ENCODE measurements around the gene AGRN. TPM values are rescaled to one million over a fixed set of nuclear protein-coding genes. Genes with fewer than 3 reads are reported as not detected.
"Not testable (repeated sequence)": the region's sequence is repeated elsewhere in the genome, so short reads cannot be mapped to it uniquely, and the experiment has no call there.

Gene AGRN
- total and polyA plus RNA-seq, 5 experiments from 2014 or later = 0.15 to 6.4 (median 0.71) TPM

DNA sequence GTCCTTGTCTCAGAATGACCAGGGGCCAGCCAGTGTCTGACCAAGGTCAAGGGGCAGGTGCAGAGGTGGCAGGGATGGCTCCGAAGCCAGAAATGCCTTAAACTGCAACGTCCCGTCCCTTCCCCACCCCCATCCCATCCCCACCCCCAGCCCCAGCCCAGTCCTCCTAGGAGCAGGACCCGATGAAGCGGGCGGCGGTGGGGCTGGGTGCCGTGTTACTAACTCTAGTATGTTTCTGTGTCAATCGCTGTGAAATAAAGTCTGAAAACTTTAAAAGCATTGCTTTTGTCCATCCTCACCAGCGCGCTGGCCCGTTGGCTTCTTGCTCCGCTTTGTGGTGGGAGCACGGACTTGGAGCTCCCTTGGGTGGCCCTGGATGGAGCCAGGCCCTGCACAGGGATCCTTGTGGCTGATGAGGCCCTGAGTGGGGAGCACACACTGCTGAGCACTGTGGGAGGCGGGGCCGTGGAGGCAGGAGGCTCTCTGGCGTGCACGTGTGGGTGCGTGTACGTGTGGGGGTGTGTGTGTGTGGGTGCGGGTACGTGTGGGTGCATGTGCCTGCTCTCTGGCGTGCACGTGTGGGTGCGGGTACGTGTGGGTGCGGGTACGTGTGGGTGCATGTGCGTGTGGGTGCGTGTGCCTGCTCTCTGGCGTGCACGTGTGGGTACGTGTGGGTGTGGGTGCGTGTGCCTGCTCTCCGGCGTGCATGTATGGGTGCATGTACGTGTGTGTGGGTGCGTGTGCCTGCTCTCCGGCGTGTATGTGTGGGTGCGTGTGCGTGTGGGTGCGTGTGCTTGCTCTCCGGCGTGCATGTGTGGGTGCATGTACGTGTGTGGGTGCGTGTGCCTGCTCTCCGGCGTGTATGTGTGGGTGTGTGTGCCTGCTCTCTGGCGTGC, 36.2 kb downstream of the AGRN start:
- Mint-ChIP-seq H3K36me3 (peaks cover 0 to 2% (median 0%) of the 10 kb centered on the region in 3 donors), H3K27ac (peak overlapping the region in 1 of 10 donors; percentile 49), H3K27me3 (peaks cover 0 to 26% (median 9%) of the 10 kb centered on the region in 5 donors), H3K9me3 (no peaks in the 10 kb centered on the region), H3K4me1 (peaks cover 12 to 21% (median 13%) of the 10 kb centered on the region in 4 donors), H3K4me3 (no peak overlapping the region)
- POLR2A ChIA-PET = interaction anchor here (0.6 kb wide), 1 partner anchor 13 kb away, joined by 3 read pairs; no protein-coding TSS in a partner anchor
- ATAC-seq = no peak
- no peak for DNase-seq

DNA sequence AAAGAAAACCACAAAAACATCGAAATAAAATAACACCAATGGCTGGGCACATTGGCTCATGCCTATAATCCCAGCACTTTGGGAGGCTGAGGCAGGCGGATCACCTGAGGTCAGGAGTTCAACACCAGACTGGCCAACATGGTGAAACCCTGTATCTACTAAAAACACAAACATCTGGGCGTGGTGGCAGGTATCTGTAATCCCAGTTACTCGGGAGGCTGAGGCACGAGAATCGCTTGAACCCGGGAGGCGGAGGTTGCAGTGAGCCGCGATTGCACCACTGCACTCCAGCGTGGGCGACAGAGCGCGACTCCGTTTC, 37.8 kb downstream of the AGRN start:
- DNase-seq, H3K36me3 Mint-ChIP-seq, H3K27ac Mint-ChIP-seq, ATAC-seq, H3K9me3 Mint-ChIP-seq: not testable (repeated sequence)
- POLR2A ChIA-PET = interaction anchor here (2.3 kb wide), 1 partner anchor 12 kb away, joined by 8 read pairs; no protein-coding TSS in a partner anchor
- peaks cover 8 to 22% (median 17%) of the 10 kb centered on the region in 4 donors for H3K4me1 Mint-ChIP-seq
- peaks cover 0 to 31% (median 9%) of the 10 kb centered on the region in 5 donors for H3K27me3 Mint-ChIP-seq
- H3K4me3 Mint-ChIP-seq = peak overlapping the region in 7 of 10 donors; percentile 12 to 79 (median 32)

DNA sequence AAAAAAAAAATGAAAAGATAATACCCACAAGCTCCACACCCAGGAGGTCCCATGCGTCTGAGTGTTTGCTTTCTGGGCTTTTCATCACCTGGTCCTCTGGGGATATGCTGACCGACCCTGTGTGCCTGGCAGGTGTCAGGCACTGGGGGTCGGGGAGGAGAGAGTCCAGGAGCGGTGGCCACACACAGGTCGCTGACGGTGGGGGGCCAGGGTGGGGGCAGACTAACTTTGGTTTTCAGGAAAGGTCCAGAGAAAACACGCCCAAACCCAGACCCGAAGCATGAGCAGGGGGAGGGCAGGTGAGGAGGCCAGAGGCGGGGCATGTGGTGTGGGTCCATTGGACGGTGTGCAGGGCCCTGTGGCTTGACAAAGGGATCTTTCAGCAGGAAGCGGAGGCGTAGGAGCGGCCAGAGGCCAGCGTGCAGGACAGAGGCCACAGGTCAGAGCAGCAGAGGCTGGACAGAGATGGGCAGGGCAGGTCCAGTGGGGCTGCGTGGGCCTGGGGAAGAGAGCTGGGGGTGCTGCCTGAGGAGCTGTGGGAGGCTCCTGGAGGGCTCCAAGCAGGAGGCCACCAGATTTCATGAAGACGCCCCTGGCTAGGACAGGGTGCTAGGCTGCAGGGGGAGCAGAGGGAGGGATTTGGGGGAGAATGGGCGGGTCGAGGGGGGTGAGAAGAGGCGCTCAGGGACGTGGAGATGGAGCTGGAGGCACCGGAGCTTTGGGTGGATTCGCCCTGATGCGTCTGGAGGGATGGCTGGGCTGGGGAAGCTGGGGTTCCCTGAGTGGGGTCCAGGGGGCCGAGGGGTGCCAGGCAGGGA, 38.4 kb downstream of the AGRN start:
- POLR2A ChIA-PET = interaction anchor here (1.3 to 2.3 kb wide), 4 partner anchors 11 to 44 kb away, joined by 3 to 12 read pairs (median 8); partner anchors contain the start of gene ISG15
- Mint-ChIP-seq H3K36me3 (no peaks in the 10 kb centered on the region), H3K4me3 (peak overlapping the region; percentile 70 to 85 (median 78)), H3K27ac (no peak overlapping the region), H3K27me3 (peaks cover 0 to 31% (median 9%) of the 10 kb centered on the region in 5 donors), H3K4me1 (peaks cover 7 to 26% (median 19%) of the 10 kb centered on the region in 4 donors), H3K9me3 (no peaks in the 10 kb centered on the region)
- ATAC-seq (no peak), DNase-seq (no peak)

DNA sequence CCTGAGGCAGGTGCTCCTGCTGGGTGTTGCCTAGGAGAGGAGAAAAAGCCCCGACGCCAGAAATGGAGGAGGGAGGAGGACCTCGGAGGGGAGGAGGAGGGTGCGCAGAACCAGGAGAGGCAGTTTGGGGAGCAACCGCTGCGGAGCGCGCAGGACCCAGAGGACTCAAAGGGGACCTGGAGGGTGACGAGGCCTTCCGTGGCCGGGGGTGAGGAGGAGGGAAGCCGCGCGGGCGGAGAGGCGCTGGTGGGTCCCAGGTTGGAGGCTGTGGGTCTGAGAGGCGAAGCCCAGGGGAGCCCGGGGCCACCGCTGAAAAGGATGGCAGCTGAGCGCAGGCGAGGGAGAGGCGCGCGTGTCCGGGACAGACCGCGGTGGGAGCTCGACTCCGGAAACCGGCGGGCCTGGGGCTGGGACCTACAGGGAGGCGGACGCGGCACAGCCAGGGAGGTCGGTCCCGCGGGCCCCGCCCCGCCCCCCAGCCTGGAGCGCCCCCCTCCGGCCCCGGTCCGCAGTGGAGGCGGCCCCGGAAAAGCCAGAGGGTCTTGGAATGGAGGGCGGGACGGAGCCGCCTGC, 39.1 kb downstream of the AGRN start:
- no peaks in the 10 kb centered on the region for H3K36me3 Mint-ChIP-seq
- peak; percentile 32 to 41 for ATAC-seq
- H3K27me3 Mint-ChIP-seq = peaks cover 0 to 32% (median 9%) of the 10 kb centered on the region in 5 donors
- peak in 3 of 10 donors; percentile 35 to 39 (median 38) for DNase-seq
- peak overlapping the region in 1 of 10 donors; percentile 76 for H3K27ac Mint-ChIP-seq
- peaks cover 8 to 29% (median 21%) of the 10 kb centered on the region in 4 donors for H3K4me1 Mint-ChIP-seq
- peak overlapping the region; percentile 70 to 85 (median 78) for H3K4me3 Mint-ChIP-seq
- H3K9me3 Mint-ChIP-seq = no peaks in the 10 kb centered on the region
- POLR2A ChIA-PET = interaction anchor here (1.3 to 2.3 kb wide), 4 partner anchors 10 to 45 kb away, joined by 3 to 12 read pairs (median 8); partner anchors contain the start of gene ISG15

DNA sequence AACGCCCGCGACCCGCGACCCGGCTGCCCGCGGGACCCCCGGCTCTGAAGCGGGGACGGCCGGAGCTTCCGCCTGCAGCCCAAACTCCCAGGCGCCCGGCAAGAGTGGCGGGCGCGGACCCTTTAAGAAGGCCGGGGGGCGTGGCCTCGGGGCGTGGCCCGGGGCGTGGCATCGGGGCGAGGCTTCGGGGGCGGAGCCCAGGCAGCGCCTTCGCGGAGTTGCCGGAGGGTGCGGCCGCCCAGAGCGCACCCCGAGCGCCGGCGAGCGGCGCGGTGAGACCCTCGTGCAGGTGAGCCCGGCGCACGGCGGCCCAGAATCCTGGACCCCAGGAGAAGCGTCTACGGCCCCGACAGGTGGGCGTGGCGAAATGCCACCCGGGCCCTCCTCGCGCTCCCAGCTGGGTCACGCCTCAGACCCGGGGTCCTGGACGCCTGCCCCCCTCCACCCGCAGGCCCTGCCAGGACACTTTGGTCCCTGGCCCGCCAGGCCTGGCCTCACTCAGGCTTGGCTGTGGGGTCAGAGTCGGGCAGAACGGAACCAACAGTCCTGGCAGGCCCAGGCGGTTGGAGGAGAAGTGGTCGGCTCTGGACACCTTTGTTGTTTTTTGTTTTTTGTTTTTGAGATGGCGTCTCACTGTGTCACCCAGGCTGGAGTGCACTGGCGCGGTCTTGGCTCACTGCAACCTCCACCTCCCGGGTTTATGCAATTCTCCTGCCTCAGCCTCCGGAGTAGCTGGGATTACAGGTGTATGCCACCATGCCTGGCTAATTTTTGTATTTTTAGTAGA, 39.8 kb downstream of the AGRN start:
- peaks cover 0 to 32% (median 9%) of the 10 kb centered on the region in 5 donors for H3K27me3 Mint-ChIP-seq
- ATAC-seq = peak; percentile 70 to 73
- H3K9me3 Mint-ChIP-seq = no peaks in the 10 kb centered on the region
- H3K4me3 Mint-ChIP-seq = peak overlapping the region; percentile 61 to 85 (median 78)
- no peaks in the 10 kb centered on the region for H3K36me3 Mint-ChIP-seq
- POLR2A ChIA-PET = interaction anchor here (1.3 to 2.3 kb wide), 4 partner anchors 10 to 45 kb away, joined by 3 to 12 read pairs (median 8); partner anchors contain the start of gene ISG15
- peaks cover 10 to 33% (median 24%) of the 10 kb centered on the region in 4 donors for H3K4me1 Mint-ChIP-seq
- H3K27ac Mint-ChIP-seq = peak overlapping the region in 4 of 10 donors; percentile 43 to 71 (median 62)
- peak; percentile 78 to 94 (median 93) for DNase-seq

DNA sequence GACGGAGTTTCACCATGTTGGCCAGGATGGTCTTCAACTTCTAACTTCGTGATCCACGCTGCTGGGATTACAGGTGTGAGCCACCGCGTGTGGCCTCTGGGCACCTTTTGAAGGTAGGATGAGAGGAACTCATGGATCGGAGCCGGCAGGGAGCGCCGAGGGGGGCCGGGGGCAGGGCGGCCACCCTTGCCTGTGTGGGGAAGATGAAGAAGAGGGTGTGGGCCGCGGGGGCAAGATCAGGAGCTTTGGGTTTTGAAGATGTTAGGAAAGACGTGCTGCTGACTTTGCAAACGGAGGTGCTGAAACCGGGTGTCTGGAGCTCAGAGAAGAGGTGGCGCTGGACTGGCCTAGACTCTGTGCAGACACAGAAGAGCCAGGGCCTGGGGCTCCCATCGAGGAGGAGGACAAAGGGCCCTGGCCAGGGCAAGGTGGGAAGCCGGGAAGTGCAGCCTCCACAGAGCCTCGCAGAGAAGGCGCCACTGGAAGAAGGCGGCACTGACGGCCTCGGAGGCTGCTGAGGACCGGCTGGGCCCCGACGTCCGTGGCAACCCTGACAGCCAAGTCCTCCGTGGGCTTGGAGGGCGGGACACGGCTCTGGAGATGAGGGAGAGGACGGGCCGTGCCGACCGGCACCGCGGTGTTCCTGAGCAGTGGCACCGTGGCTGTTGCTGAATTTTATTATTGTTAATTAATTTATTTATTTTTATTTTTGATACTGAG, 40.5 kb downstream of the AGRN start:
- peaks cover 0 to 32% (median 9%) of the 10 kb centered on the region in 5 donors for H3K27me3 Mint-ChIP-seq
- DNase-seq = no peak
- H3K4me3 Mint-ChIP-seq = peak overlapping the region; percentile 60 to 85 (median 78)
- no peaks in the 10 kb centered on the region for H3K36me3 Mint-ChIP-seq
- H3K27ac Mint-ChIP-seq = peak overlapping the region in 7 of 10 donors; percentile 12 to 71 (median 48)
- POLR2A ChIA-PET = interaction anchor here (0.6 to 2.3 kb wide), 3 partner anchors 9 to 663 kb away, joined by 3 to 8 read pairs (median 7); partner anchors contain the start of gene ISG15
- peaks cover 12 to 33% (median 27%) of the 10 kb centered on the region in 4 donors for H3K4me1 Mint-ChIP-seq
- no peaks in the 10 kb centered on the region for H3K9me3 Mint-ChIP-seq
- no peak for ATAC-seq

DNA sequence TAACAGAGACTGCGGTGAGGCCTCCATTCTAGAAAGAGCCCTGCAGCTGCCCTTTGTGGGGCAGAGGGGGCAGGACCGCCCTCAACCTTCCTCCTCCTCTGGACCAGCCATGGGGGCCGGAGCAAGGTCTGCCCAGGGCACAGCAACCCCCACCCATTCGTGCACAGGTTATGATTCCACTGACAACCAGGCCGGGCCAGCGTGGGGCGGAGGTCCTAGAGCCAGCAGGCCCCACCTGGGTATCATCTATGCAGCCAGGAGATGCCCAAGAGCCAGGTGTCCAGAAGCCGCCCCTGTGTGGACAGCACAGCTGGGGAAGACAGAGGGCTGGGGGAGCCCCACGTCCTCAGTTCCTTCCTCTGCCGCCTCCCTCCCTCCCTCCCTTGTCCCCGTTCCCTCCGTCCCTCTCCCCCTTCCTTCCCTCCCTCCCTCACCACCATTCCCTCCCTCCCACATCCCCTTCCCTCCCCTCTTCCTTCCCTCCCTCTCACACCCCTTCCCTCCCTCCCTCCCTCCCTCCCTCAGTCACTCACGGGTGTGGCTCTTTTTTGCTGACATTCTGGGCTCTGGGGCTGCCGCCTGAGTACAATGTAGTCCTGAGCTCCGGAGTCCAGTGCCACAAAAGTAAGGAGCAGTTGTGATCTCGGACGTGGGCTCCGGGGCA, 41.9 kb downstream of the AGRN start:
- Mint-ChIP-seq H3K27me3 (peaks cover 0 to 32% (median 9%) of the 10 kb centered on the region in 5 donors), H3K36me3 (no peaks in the 10 kb centered on the region), H3K27ac (peak overlapping the region in 1 of 10 donors; percentile 8), H3K9me3 (no peaks in the 10 kb centered on the region), H3K4me1 (peaks cover 13 to 33% (median 30%) of the 10 kb centered on the region in 4 donors), H3K4me3 (peak overlapping the region in 6 of 10 donors; percentile 23 to 70 (median 40))
- DNase-seq (no peak), ATAC-seq (no peak)
- POLR2A ChIA-PET = no interaction called here

DNA sequence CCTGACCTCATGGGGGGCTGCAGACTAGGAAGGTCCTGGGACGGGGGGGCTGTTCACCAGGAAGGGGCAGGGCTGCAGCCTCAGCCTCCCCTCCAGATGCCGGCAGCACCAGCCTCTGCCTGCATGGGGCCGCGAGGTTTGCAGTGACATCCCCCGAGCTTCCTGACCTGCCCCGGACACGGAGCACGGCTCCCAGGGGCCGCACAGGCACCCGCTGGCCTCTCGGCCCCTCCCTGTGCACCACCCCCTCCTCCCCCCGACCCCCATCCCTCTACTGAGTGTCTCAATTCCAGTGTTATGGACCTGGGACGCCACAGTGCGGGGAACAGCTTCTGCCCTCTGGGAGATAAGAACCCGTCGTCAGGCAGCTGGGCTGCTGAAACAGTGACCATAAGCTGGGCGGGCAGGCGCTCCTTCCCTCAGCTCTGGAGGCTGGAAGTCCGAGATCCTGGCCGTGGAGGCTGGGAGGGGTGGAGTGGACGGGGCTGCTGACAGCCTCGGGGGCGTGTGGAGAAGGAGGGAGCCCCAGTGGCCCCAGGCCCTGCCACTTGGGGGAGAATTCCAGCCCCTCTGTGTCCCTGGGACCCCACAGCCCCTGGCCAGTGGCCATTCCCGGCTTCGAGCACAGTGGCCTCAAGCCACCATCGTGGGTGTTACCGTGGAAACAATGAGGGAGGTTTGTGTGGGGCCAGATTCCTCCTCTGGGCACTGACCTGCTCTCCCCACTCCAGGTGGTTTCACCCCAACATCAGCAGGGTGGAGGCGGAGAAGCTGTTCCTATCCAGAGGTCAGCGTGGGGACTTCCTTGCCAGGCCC, 42.6 kb downstream of the AGRN start:
- ATAC-seq = no peak
- no peaks in the 10 kb centered on the region for H3K36me3 Mint-ChIP-seq
- DNase-seq = no peak
- H3K27ac Mint-ChIP-seq = peak overlapping the region in 2 of 10 donors; percentile 22 to 60
- peak overlapping the region in 6 of 10 donors; percentile 10 to 47 (median 36) for H3K4me3 Mint-ChIP-seq
- H3K9me3 Mint-ChIP-seq = no peaks in the 10 kb centered on the region
- H3K27me3 Mint-ChIP-seq = peaks cover 0 to 31% (median 9%) of the 10 kb centered on the region in 5 donors
- POLR2A ChIA-PET = interaction anchor here (1.0 kb wide), 2 partner anchors 31 to 49 kb away, joined by 3 to 4 read pairs; partner anchors contain the start of gene ISG15
- peaks cover 13 to 35% (median 31%) of the 10 kb centered on the region in 4 donors for H3K4me1 Mint-ChIP-seq

DNA sequence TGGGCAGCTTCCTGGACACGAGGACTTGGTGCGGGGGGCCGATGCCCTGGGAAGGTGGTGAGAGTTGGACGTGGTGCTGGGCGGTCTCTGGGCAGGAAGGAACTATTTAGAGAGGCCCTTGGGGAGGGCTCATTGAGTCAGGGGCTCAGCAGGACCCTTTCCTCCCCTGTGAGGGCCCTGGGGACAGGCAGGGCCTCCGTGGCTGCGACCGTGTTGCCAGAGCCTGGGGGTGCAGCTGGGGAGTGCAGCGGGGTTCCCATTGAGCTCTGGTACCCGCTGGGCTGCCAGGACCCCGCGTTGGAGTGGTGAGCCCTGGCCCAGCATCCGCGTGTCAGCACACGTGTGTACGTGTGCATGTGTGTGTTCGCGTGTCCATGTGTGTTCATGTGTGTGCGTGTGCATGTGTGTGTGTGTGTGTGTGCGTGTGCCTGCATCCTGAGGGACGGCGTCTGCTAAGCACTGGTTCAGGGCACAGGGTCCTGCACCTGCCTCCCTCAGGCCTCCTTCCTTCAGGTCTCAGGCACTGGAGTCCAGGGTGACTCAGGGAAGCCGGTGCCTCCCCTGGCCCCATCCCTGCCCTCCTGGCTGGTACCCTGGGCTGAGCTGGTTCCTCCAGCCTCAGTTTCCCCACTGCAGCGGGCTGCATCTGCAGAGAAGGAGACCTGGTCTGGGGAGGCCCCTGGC, 43.5 kb downstream of the AGRN start:
- DNase-seq (no peak), ATAC-seq (no peak)
- Mint-ChIP-seq H3K27ac (peak overlapping the region in 5 of 10 donors; percentile 38 to 77 (median 65)), H3K9me3 (no peaks in the 10 kb centered on the region), H3K36me3 (no peaks in the 10 kb centered on the region), H3K4me1 (peaks cover 16 to 36% (median 32%) of the 10 kb centered on the region in 4 donors), H3K4me3 (peak overlapping the region in 3 of 10 donors; percentile 43 to 60 (median 57)), H3K27me3 (peaks cover 0 to 23% (median 5%) of the 10 kb centered on the region in 5 donors)
- POLR2A ChIA-PET = interaction anchor here (0.6 to 1.8 kb wide), 9 partner anchors 11 to 82 kb away, joined by 3 to 7 read pairs (median 4); partner anchors contain the start of genes ISG15, PERM1 and RNF223
